Natural killer cell (primary cell): ENCODE measurements around the gene KLHL4. TPM values are rescaled to one million over a fixed set of nuclear protein-coding genes. Genes with fewer than 3 reads are reported as not detected.

Source experiments
- ATAC-seq, 3 donors: fragments of 150-1000 bp in 2 of 3; fragments of 200-7000 bp in 1 of 3; cut with Tn5 transposase; 1 replicate in 1 of 3; 2 replicates in 2 of 3; pipeline ENCODE4 v1.10.0; 2021; ENCODE audit warnings: mild to moderate bottlenecking in 2 of 3, moderate library complexity in 2 of 3
- DNase-seq, 2 donors: peaks; one replicate each; pipeline versions ENCODE4 v3.0.0 to v3.0.0-alpha.2; 2013 to 2021; ENCODE audit warnings: mixed read lengths in 1 of 2
- H3K27ac ChIP-seq: one replicate; pipeline ENCODE4 v1.5.1; 2013; ENCODE audit warnings: mild to moderate bottlenecking, low read length
- H3K27me3 ChIP-seq: one replicate; pipeline ENCODE4 v1.6.1; 2013; ENCODE audit warnings: low read length; ENCODE audit not compliant: control insufficient read depth, insufficient read depth
- H3K36me3 ChIP-seq: one replicate; pipeline ENCODE4 v1.6.1; 2013; ENCODE audit warnings: low read length; ENCODE audit not compliant: control insufficient read depth, insufficient read depth
- H3K4me1 ChIP-seq: one replicate; pipeline ENCODE4 v1.6.1; 2013; ENCODE audit warnings: low read length; ENCODE audit not compliant: control insufficient read depth, insufficient read depth
- H3K4me3 ChIP-seq: one replicate; pipeline ENCODE4 v1.5.1; 2013; ENCODE audit warnings: low read length
- H3K9me3 ChIP-seq: one replicate; pipeline ENCODE4 v1.6.1; 2013; ENCODE audit warnings: low read length; ENCODE audit not compliant: control insufficient read depth, insufficient read depth
- H3K27ac Mint-ChIP-seq, 2 donors: one replicate each; pipeline ENCODE4 v1.8.0; 2022; ENCODE audit warnings: mild to moderate bottlenecking in 2 of 2, mixed read lengths in 2 of 2, moderate library complexity in 1 of 2
- H3K27me3 Mint-ChIP-seq, 2 donors: one replicate each; pipeline ENCODE4 v1.8.0; 2022; ENCODE audit warnings: low read depth in 2 of 2, mixed read lengths in 2 of 2
- H3K36me3 Mint-ChIP-seq: one replicate; pipeline ENCODE4 v1.8.0; 2022; ENCODE audit warnings: mixed read lengths
- H3K4me1 Mint-ChIP-seq, 2 donors: one replicate each; pipeline ENCODE4 v1.8.0; 2022; ENCODE audit warnings: mixed read lengths in 2 of 2
- H3K4me3 Mint-ChIP-seq: one replicate; pipeline ENCODE4 v1.8.0; 2022; ENCODE audit warnings: mild to moderate bottlenecking, moderate library complexity, mixed read lengths
- H3K9me3 Mint-ChIP-seq, 2 donors: one replicate each; pipeline ENCODE4 v1.8.0; 2022; ENCODE audit warnings: mixed read lengths in 2 of 2
- WGBS: methylation state at CpG from one replicate; pipeline ENCODE4 v1.1.7; 2013; ENCODE audit warnings: missing lambda C conversion rate; ENCODE audit not compliant: insufficient coverage; 5-methylcytosine and 5-hydroxymethylcytosine counted together
- intact Hi-C: fragments of 100-400 bp; cut with micrococcal nuclease; formaldehyde crosslinking; loops from one replicate; pipeline ENCODE4 v1.14.2; 2022
- total RNA-seq, 4 donors: library from RNA; stranded (reverse); fragments of 120-200 nt in 1 of 4; gene quantifications; one replicate each; pipeline versions ENCODE4 v1.2.3 to v1.2.4, GENCODE V29; 2013 to 2022
- TF ChIP-seq, protein P1 (sequence below): fragments of 200-600 bp; IDR thresholded peaks from one replicate; pipeline ENCODE4 v1.8.0; 2022; ENCODE audit warnings: antibody characterized with exemption

KLHL4 gene
- total RNA-seq, 3 donors from 2014 or later (not counting 1 experiment from before 2014, with no cell fraction given), result not detected

DNA sequence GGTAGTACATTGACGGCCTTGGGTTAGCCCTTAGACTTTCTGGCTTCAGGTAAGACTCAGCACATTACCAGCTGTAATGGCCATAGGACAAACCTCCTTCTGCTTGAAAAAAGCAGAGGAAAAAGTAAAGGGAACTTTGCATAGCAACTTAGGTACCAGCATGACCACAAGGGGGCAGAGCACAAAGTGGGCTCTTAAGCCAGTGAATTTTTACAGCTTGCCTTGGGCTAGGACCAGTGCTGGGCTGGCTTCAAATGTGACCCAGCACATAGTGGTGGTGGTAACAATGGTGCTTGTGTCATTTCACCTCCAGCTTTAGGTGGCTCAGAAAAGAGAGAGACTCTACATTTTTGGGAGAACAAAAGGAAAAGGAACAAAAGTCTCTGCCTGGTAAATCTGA, 66.1 kb downstream of the KLHL4 start:
- Mint-ChIP-seq H3K27ac (no peak overlapping the region), H3K27me3 (no peaks in the 10 kb centered on the region), H3K36me3 (no peaks in the 10 kb centered on the region), H3K4me1 (no peaks in the 10 kb centered on the region), H3K9me3 (peaks cover 4 to 26% of the 10 kb centered on the region in 2 donors), H3K4me3 (no peak overlapping the region)
- no peak overlapping the region for H3K4me3 ChIP-seq
- ATAC-seq, result no peak
- TF ChIP-seq, protein P1, sequence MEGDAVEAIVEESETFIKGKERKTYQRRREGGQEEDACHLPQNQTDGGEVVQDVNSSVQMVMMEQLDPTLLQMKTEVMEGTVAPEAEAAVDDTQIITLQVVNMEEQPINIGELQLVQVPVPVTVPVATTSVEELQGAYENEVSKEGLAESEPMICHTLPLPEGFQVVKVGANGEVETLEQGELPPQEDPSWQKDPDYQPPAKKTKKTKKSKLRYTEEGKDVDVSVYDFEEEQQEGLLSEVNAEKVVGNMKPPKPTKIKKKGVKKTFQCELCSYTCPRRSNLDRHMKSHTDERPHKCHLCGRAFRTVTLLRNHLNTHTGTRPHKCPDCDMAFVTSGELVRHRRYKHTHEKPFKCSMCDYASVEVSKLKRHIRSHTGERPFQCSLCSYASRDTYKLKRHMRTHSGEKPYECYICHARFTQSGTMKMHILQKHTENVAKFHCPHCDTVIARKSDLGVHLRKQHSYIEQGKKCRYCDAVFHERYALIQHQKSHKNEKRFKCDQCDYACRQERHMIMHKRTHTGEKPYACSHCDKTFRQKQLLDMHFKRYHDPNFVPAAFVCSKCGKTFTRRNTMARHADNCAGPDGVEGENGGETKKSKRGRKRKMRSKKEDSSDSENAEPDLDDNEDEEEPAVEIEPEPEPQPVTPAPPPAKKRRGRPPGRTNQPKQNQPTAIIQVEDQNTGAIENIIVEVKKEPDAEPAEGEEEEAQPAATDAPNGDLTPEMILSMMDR, result no peak
- H3K36me3 ChIP-seq, result no peaks in the 10 kb centered on the region
- no peaks in the 10 kb centered on the region for H3K9me3 ChIP-seq
- H3K27ac ChIP-seq, result no peak overlapping the region
- DNase-seq, result no peak
- H3K27me3 ChIP-seq, result no peaks in the 10 kb centered on the region
- 82% methylated on average over 1 of the region's 1 CpG for WGBS
- intact Hi-C loops, result no loop called here
- H3K4me1 ChIP-seq, result no peaks in the 10 kb centered on the region

DNA sequence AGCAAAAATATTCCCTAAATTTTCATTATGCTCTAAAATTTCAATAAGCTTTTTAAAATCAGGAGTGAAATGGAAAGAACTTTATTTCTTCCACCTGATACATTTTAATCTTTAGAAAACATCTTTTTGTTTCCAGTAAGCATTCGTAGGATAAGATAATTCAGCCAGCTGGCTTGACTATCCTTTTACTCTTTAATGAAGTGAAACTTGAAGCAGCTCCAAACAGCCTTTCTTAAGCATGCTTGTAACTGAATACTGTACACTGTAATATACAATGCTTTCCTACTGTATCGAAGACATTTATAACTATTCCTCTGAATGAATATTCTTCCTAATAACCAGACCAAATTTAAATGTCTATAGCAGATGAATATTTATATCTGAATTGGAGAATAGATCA, 98.8 kb downstream of the KLHL4 start:
- DNase-seq, result no peak
- 70% methylated on average over 1 of the region's 2 CpGs for WGBS
- H3K4me3 ChIP-seq, result no peak overlapping the region
- H3K9me3 Mint-ChIP-seq, result no peaks in the 10 kb centered on the region
- no peak overlapping the region for H3K4me3 Mint-ChIP-seq
- TF ChIP-seq, protein P1, result no peak
- intact Hi-C loops, result no loop called here
- H3K36me3 ChIP-seq, result no peaks in the 10 kb centered on the region
- no peaks in the 10 kb centered on the region for H3K9me3 ChIP-seq
- no peak for ATAC-seq
- H3K36me3 Mint-ChIP-seq, result no peaks in the 10 kb centered on the region
- H3K27me3 Mint-ChIP-seq, result no peaks in the 10 kb centered on the region
- no peak overlapping the region for H3K27ac Mint-ChIP-seq
- no peaks in the 10 kb centered on the region for H3K27me3 ChIP-seq
- no peak overlapping the region for H3K27ac ChIP-seq
- no peaks in the 10 kb centered on the region for H3K4me1 ChIP-seq
- no peaks in the 10 kb centered on the region for H3K4me1 Mint-ChIP-seq

DNA sequence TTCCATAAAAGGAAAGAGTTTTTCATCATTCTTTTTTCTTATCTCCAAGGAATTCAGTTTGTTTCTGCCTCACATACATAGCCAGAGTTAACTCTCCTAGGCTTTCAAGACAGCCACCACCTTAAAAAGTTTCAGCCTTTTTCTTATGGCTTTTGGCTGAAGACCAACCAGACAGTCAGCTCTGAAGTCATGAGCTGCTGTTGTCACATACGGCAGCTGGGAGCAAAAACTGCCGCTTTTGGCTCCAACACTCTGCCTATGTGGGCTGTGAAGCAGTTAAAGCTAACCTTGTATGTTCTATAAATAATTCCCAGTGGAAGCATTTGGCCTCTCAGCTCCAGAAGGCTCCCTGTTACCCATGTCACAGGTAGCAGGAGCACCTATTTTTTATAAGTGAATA, 104.1 kb downstream of the KLHL4 start:
- no peak overlapping the region for H3K27ac ChIP-seq
- no peaks in the 10 kb centered on the region for H3K27me3 ChIP-seq
- H3K36me3 ChIP-seq, result no peaks in the 10 kb centered on the region
- TF ChIP-seq, protein P1, result no peak
- no peaks in the 10 kb centered on the region for H3K4me1 ChIP-seq
- ATAC-seq (no peak), DNase-seq (no peak)
- Mint-ChIP-seq H3K27ac (no peak overlapping the region), H3K9me3 (peaks cover 0 to 2% of the 10 kb centered on the region in 2 donors), H3K27me3 (no peaks in the 10 kb centered on the region), H3K36me3 (no peaks in the 10 kb centered on the region), H3K4me3 (no peak overlapping the region), H3K4me1 (no peaks in the 10 kb centered on the region)
- intact Hi-C loops, result no loop called here
- WGBS, result 74% methylated on average over 2 of the region's 2 CpGs
- H3K9me3 ChIP-seq, result no peaks in the 10 kb centered on the region
- H3K4me3 ChIP-seq, result no peak overlapping the region

DNA sequence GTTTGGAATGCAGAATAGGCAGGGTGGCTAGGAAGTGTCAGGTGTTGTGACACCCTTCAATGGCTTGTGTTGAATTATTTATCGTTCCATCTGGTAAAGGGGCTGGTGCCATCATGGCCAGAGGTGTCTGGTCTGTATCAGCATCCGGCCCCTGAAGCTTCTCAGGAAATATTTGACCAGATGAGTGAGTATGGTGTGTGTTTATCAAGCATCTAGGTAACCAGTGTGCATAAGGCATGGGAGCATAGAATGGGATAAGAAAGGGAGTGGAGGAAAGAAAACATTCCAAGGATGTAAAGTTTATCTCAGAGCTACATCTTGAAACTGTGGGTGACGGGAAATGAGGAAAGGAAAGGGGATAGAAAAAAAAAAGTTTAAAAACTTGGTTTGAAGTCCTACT, 109.4 kb downstream of the KLHL4 start:
- Mint-ChIP-seq H3K4me1 (no peaks in the 10 kb centered on the region), H3K27ac (no peak overlapping the region), H3K9me3 (peaks cover 0 to 2% of the 10 kb centered on the region in 2 donors), H3K4me3 (no peak overlapping the region), H3K36me3 (no peaks in the 10 kb centered on the region), H3K27me3 (no peaks in the 10 kb centered on the region)
- Histone ChIP-seq H3K27ac (no peak overlapping the region), H3K4me3 (no peak overlapping the region), H3K36me3 (no peaks in the 10 kb centered on the region), H3K9me3 (no peaks in the 10 kb centered on the region), H3K4me1 (no peaks in the 10 kb centered on the region), H3K27me3 (no peaks in the 10 kb centered on the region)
- WGBS, result 70% methylated on average over 2 of the region's 3 CpGs
- TF ChIP-seq, protein P1, result no peak
- DNase-seq (no peak), ATAC-seq (no peak)
- intact Hi-C loops, result no loop called here
